GM10266 (cell line): ENCODE results near the gene DPP10.

Source experiments
- DNase-seq: peaks from one replicate; pipeline ENCODE4 v3.0.0; 2012; ENCODE audit errors: extremely low spot score
- CTCF ChIP-seq: IDR thresholded peaks from 2 replicates; pipeline ENCODE4 v1.5.1; 2012; ENCODE audit warnings: mild to moderate bottlenecking, low read depth; ENCODE audit not compliant: control insufficient read depth, insufficient read depth; ENCODE audit errors: missing control alignments

Gene DPP10

GRCh38 chr2:115833196-115833595, 1390.8 kb downstream of the DPP10 start:
- no peak for TF ChIP-seq CTCF
- DNase-seq: no peak

- no peak for TF ChIP-seq CTCF
Observed at GRCh38 chr2:115838539-115838938, 1396.1 kb downstream of the DPP10 start.

GRCh38 chr2:115842306-115842705, 1399.9 kb downstream of the DPP10 start:
- DNase-seq: no peak
- TF ChIP-seq CTCF: no peak

More at GRCh38 chr2:115838539-115838938, 1396.1 kb downstream of the DPP10 start:
- DNase-seq: no peak

GRCh38 chr2:115848192-115848591, 1405.8 kb downstream of the DPP10 start:
- TF ChIP-seq CTCF: no peak

GRCh38 chr2:115867024-115867423, 1424.6 kb downstream of the DPP10 start:
- DNase-seq: no peak

More at GRCh38 chr2:115848192-115848591, 1405.8 kb downstream of the DPP10 start:
- DNase-seq: no peak

GRCh38 chr2:115874427-115874826, 1432.0 kb downstream of the DPP10 start:
- no peak for DNase-seq
- TF ChIP-seq CTCF: no peak

More at GRCh38 chr2:115867024-115867423, 1424.6 kb downstream of the DPP10 start:
- no peak for TF ChIP-seq CTCF

- DNase-seq: no peak
- no peak for TF ChIP-seq CTCF
Observed at GRCh38 chr2:115880558-115880957, 1438.1 kb downstream of the DPP10 start.
